Daoy (cell line): ENCODE results near the gene POU2AF2. TPM values are rescaled to one million over a fixed set of nuclear protein-coding genes. Genes with fewer than 3 reads are reported as not detected.

Source experiments
- DNase-seq: peaks from one replicate; pipeline ENCODE4 v3.0.0-alpha.2; 2015; ENCODE audit warnings: low read depth
- total RNA-seq: library from RNA; depleted of rRNA; stranded (reverse); fragments of >200 nt; shearing (Covaris generic); gene quantifications from 2 replicates; pipeline ENCODE4 v1.2.3, GENCODE V29; 2014; rRNA removed

Gene POU2AF2
- total RNA-seq, 1 experiment from 2014 or later: not detected

DNA sequence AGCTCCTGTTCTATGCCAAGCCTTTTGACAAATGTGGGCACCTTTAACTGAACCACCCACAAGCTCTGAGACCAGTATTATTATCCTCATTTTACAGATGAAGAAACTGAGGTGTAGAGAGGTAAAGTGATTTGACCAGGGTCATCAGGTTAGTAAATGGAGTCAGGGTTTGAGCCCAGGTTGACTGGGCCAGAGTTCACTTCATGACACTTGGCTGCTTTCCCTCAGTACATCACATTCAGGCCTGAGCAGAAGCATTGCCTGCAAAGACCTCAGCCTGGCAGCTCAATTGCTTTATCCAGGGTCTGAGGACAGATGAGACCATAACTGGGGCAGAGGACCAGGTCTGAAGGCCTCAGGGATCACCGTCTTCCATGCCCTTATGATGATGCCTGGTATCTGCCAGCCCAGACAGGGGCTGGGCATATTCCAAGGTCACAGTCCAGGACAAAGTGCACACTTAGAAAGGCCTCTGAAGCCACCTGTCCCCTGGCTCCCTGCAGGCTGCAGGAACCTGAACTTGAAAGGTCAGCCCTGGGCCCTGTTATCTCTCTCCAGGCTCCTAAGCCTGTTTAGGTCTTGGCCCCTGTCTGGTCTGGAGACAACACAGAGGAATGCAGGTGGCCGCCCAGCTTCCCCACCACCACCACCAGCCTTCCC, 84.8 kb downstream of the POU2AF2 start:
- DNase-seq: no peak

DNA sequence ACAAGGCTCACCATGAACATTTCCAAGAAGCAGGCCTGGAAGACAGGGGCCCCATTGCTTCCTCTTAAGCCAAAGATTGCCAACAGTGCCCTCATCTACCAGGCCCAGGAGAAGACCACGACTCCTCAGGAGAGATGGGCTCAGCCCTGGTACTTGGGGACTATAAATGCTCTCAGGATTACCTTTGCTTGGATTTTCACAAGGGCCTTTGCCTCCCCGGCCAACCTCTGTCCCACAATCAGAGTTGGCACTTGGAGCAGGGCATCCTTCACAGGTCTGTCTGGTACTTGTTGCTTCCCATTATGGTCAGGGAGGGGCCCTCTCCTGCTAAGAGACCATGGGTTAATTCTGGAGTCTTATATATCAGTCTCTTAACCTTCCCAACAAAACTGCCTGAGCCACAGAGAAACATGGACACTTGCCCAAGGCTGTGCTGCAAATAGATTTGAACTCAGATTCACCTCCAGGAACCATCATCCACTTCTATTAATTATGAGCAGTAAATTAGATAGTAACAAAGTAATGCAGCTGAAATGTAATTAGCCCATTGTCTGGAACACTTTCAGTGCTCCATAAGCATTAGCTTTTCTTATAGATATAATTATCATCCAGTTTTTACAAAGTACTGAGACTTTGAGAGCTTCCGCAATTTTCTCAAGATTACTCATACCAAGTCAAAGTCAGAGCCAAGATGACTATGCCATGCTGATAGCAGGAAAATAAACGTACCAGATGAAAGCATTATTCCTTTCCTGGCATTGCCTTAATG, 86.4 kb downstream of the POU2AF2 start:
- no peak for DNase-seq

DNA sequence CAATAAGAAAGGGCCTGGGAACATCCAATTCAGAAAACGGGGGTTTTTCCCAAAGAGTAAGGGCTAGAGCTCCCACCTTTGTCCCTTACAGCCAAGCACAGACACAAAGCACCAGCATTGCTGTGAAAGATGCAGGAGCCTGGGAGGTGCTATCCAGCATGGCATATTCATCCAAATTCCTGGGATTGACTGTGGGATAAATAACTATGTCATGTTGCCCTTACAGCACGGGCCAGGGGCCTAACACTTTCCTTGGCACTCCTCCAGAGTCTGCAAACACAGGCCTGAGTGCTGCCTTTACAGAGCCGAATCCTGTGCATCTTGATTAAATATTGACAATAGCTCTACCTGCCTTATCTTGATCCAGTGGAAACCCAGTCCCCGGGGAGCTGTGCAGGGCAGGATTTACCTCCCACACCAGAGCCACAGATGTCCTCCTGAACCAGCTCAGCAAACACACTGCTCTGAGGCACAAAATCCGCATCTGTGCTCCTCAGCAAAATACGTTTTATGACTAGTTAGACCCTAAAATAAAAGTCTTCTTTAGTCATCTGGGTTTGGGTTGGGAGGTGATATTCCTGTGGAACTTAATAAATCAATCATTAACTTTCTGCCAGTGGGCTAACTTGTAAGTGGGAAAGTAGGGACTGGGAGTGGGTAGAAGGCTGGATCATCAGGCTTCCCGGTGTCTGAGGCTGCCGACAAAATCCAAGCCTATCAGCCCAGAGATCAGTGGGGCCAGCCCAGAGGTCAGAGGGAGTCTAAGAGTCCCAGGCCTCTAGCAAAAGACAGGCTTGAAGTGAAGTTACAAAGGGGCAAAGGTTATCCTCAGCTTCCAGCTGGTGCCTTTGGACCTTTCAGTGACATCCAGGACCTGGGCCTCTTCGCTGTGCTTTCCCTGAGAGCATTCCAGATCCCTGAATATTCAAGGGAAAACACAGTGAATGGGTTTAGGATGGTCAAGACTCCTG, 89.3 kb downstream of the POU2AF2 start:
- DNase-seq: no peak

DNA sequence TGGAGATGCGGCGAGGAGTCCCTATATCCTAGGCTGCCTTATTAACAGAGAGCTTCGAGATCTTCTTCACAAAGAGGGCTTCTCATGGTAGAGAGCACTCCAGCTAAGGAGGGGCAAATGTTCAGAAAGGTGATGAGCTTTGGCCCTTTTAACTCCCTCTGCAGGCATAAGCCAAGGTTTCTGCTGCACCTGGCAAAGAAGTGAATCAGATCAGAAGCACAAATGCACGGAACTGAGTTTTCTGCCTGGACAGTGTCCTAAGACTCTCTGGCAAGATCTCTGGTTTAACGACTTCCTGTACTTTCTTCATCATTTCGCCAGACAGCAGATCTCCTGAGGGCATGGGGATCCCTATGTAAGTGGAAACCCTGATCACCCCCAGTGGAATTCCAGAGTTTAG, 90.0 kb downstream of the POU2AF2 start:
- no peak for DNase-seq

Other genes starting within 250 kb of the POU2AF2 start
- gene POU2AF3, start 52.8 kb downstream of the POU2AF2 start, total RNA-seq: not detected in 2 replicates
- gene POU2AF1, start 133.6 kb downstream of the POU2AF2 start, total RNA-seq: not detected in 2 replicates